ENCODE data around the gene SNRPD2. TPM values are rescaled to one million over a fixed set of nuclear protein-coding genes. Genes with fewer than 3 reads are reported as not detected.

SNRPD2 gene
- total and polyA plus RNA-seq, 2 of the 8 experiments (the other 6 are each of a cell fraction or from before 2014, with no cell fraction given) = 645 to 759 TPM

DNA sequence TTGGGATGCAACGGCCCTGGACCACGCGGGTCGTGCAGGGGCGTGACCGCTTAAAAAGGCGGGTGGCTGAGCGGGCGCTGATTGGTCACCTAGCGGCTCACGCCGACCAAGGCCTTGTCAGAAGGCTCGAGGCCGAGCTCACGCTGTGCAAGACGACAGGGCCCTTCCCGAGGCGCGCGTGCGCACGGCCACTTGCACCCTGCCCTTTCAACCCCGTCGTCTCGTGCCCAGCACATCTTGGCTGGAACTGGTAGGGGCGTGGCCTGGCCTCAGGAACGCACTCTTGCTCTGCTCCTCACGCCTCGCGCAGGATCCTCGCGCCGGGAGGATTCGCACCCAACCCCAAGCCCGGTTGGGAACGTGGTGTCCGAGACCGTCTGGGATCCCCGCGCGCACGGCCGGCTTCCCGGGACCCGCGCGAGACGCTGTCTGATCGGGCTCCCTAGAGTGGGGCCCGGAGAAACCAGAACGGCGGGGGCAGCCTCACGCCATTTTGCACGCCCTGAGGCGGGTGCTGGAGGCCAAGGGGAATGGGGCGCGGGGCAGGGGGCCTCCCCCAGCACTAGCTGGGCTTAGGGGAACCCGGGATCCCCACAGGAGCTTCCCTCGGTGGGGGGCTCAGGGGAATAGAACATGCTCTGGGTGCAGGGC is 41.5 kb upstream of the SNRPD2 start, which contains the start of gene MEIOSIN (continued):
- no peak for TF ChIP-seq SIN3A (conservative IDR thresholded peaks at IDR 0.05 in 1 of 2, IDR thresholded peaks at IDR 0.05 in 1 of 2; ENCODE audit: low read depth in 1 of 2, low read length in 2 of 2)
- no peak for TF ChIP-seq KDM5A (IDR thresholded peaks at IDR 0.05; ENCODE audit: low read length)
- no peak for TF ChIP-seq TAF1 (IDR thresholded peaks at IDR 0.05; ENCODE audit: low read depth, low read length)

Data from H1 (cell line).